Retinal pigment epithelial cell (primary cell): ENCODE measurements around the gene SPAG17.

Source experiments
- DNase-seq: peaks from one replicate; pipeline ENCODE4 v3.0.0-alpha.2; 2010; ENCODE audit warnings: low read depth
- H3K4me3 ChIP-seq: 2 replicates; pipeline ENCODE4 v1.5.1; 2011; ENCODE audit warnings: mild to moderate bottlenecking, low read length, control low read depth, moderate library complexity
- CTCF ChIP-seq: conservative IDR thresholded peaks from 2 replicates; pipeline ENCODE4 v1.5.1; 2011; ENCODE audit warnings: low read depth, low read length, control low read depth, inconsistent platforms

Gene SPAG17

GRCh38 chr1:118116909-118117308 is 68.1 kb downstream of the SPAG17 start:
- no peak for TF ChIP-seq CTCF
- H3K4me3 ChIP-seq, result no peak overlapping the region
- DNase-seq, result no peak

GRCh38 chr1:118116401-118116800 is 68.6 kb downstream of the SPAG17 start:
- no peak for DNase-seq
- no peak for TF ChIP-seq CTCF
- no peak overlapping the region for H3K4me3 ChIP-seq

DNA sequence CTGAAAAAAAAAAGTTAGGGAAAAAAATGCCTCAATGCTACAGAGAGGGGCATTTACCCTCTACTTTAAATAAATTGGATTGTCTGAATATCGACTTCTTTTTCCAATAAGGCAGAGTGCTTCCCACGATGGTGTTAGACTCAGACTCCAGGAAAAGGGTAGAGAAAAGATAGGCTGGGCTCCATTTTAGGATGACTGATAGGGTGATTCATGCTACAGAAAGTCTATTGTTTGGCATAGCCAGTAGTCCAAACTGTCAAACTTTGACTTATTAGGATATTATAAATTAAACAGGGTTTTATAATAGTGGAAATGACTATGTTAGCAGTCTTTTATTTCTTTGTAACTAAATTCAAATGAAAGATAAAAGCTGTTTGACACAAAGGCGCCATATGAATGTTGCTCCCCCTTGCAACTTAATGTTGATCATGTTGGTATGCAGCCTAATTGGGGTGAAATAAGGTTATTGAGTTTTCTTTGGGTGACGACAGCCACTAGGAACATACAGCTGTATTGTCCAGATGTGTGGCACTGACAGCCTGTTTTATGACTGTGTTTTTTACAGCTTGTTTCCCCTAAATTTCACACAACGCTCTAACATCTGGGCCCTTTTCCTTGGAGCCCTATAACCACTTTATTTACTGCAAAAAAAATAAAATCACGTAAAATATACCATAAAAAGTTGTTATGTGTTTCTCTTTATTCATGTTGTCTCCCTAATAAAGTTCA is 69.3 kb downstream of the SPAG17 start:
- no peak overlapping the region for H3K4me3 ChIP-seq
- no peak for TF ChIP-seq CTCF
- no peak for DNase-seq

DNA sequence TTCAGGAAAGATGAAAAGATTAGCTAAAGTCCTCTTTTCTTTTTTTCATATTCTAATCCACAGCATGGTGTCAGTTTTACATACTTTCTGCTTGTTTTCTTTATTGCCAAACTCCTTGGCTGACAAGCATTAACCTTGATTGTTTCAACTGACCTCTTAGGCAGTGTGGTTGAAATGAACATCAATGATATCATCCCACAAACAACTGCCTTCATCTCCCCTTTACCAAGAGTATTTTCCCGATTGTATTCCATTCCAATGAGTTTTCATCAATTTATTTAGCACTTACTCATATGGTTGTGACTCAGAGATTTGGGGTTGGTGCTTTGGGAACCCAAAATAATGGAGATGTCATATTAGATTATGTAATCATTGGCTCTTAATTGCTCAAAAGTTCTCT is 71.8 kb downstream of the SPAG17 start:
- no peak overlapping the region for H3K4me3 ChIP-seq
- DNase-seq, result no peak
- no peak for TF ChIP-seq CTCF

- DNase-seq, result no peak
- TF ChIP-seq CTCF, result no peak
- no peak overlapping the region for H3K4me3 ChIP-seq
Measured at GRCh38 chr1:118110580-118110979, 74.4 kb downstream of the SPAG17 start.

DNA sequence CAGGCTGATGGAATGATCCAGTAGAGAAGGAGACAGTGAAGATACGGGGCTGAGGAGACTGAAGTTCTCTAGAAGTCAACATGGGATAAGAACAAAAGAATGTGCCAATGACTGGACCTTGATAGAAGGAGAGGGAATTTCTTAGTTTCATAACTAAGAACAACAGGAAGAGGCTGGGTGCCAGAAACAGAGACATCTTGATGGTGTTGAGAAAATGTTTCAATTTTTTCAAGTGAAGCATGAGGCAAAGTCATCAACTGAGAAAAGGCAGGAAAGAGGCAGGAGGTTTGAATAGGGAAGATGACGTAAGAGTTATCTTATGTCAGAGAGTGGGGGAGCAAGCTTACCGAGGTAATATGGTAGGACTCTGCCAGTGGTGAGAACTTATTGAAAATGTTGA is 80.1 kb downstream of the SPAG17 start:
- no peak for DNase-seq
- TF ChIP-seq CTCF, result no peak
- H3K4me3 ChIP-seq, result no peak overlapping the region

- DNase-seq, result no peak
- no peak for TF ChIP-seq CTCF
Measured at GRCh38 chr1:118102445-118102844, 82.6 kb downstream of the SPAG17 start.

More at GRCh38 chr1:118102445-118102844, 82.6 kb downstream of the SPAG17 start:
- no peak overlapping the region for H3K4me3 ChIP-seq
